Activated naive CD4-positive, alpha-beta T cell treated with anti-CD3 and anti-CD28 coated beads for 36 hours (primary cell): Measurements from ENCODE around the gene USP21. TPM values are rescaled to one million over a fixed set of nuclear protein-coding genes. Genes with fewer than 3 reads are reported as not detected.

ENCODE experiments used
- CTCF ChIA-PET: fragments of 350-600 bp; sonication (Branson Sonifier 250); formaldehyde crosslinking; loops from one replicate; lab custom pipeline; 2021; ENCODE audit warnings: antibody characterized with exemption; lab: Charles Lee
- DNase-seq: peaks from one replicate; pipeline ENCODE4 v3.0.0-alpha.2; 2020
- H3K27ac Mint-ChIP-seq: one replicate; pipeline ENCODE4 v1.8.0; 2021; ENCODE audit warnings: mild to moderate bottlenecking, mixed read lengths
- H3K27me3 Mint-ChIP-seq: one replicate; pipeline ENCODE4 v1.8.0; 2021; ENCODE audit warnings: low read depth, mixed read lengths
- H3K36me3 Mint-ChIP-seq: one replicate; pipeline ENCODE4 v1.8.0; 2021; ENCODE audit warnings: low read depth, mixed read lengths
- H3K4me1 Mint-ChIP-seq: one replicate; pipeline ENCODE4 v1.8.0; 2021; ENCODE audit warnings: low read depth, mixed read lengths
- H3K4me3 Mint-ChIP-seq: one replicate; pipeline ENCODE4 v1.8.0; 2021; ENCODE audit warnings: mild to moderate bottlenecking, moderate library complexity, mixed read lengths
- H3K9me3 Mint-ChIP-seq: one replicate; pipeline ENCODE4 v1.8.0; 2021; ENCODE audit warnings: mixed read lengths
- intact Hi-C: fragments of 100-400 bp; cut with micrococcal nuclease; formaldehyde crosslinking; loops from one replicate; pipeline ENCODE4 v1.15.1; 2023
- total RNA-seq, 2 experiments: library from RNA; stranded (reverse); gene quantifications; one replicate each; pipeline ENCODE4 v1.2.3, GENCODE V29; 2021

The USP21 gene
- total RNA-seq, 2 experiments from 2014 or later = 35.7 to 36.1 TPM

- H3K4me3 Mint-ChIP-seq = no peak overlapping the region
- H3K4me1 Mint-ChIP-seq = peaks cover 47% of the 10 kb centered on the region
- no peaks in the 10 kb centered on the region for H3K9me3 Mint-ChIP-seq
Measured at GRCh38 chr1:161196111-161196510, 36.8 kb downstream of the USP21 start.

GRCh38 chr1:161196521-161197451, 37.5 kb downstream of the USP21 start:
- no peak for DNase-seq
- Mint-ChIP-seq H3K4me3 (no peak overlapping the region), H3K9me3 (no peaks in the 10 kb centered on the region), H3K4me1 (peaks cover 54% of the 10 kb centered on the region), H3K36me3 (no peaks in the 10 kb centered on the region), H3K27me3 (no peaks in the 10 kb centered on the region), H3K27ac (no peak overlapping the region)
- CTCF ChIA-PET = interaction anchor here (0.8 kb wide), 1 partner anchor 8 kb away, joined by 3 read pairs; no protein-coding TSS in a partner anchor
- intact Hi-C loops = no loop called here

More at GRCh38 chr1:161196111-161196510, 36.8 kb downstream of the USP21 start:
- H3K36me3 Mint-ChIP-seq = no peaks in the 10 kb centered on the region
- intact Hi-C loops = no loop called here
- CTCF ChIA-PET = interaction anchor here (1.1 kb wide), 1 partner anchor 53 kb away, joined by 4 read pairs; no protein-coding TSS in a partner anchor
- no peaks in the 10 kb centered on the region for H3K27me3 Mint-ChIP-seq
- no peak for DNase-seq
- no peak overlapping the region for H3K27ac Mint-ChIP-seq

GRCh38 chr1:161197560-161198193, 38.4 kb downstream of the USP21 start:
- Mint-ChIP-seq H3K27ac (no peak overlapping the region), H3K4me3 (no peak overlapping the region), H3K9me3 (no peaks in the 10 kb centered on the region), H3K27me3 (no peaks in the 10 kb centered on the region), H3K4me1 (peaks cover 55% of the 10 kb centered on the region), H3K36me3 (peaks cover 1% of the 10 kb centered on the region)
- DNase-seq = no peak
- intact Hi-C loops = no loop called here
- CTCF ChIA-PET = interaction anchor here (0.8 kb wide), 1 partner anchor 9 kb away, joined by 3 read pairs; no protein-coding TSS in a partner anchor

- no peak for DNase-seq
- Mint-ChIP-seq H3K27ac (peak overlapping the region; percentile 40), H3K36me3 (peaks cover 2% of the 10 kb centered on the region), H3K4me3 (no peak overlapping the region), H3K9me3 (no peaks in the 10 kb centered on the region), H3K27me3 (no peaks in the 10 kb centered on the region), H3K4me1 (peaks cover 56% of the 10 kb centered on the region)
- intact Hi-C loops = no loop called here
- CTCF ChIA-PET = interaction anchor here (0.6 to 1.6 kb wide), 5 partner anchors 11 to 183 kb away, joined by 3 to 4 read pairs (median 3); partner anchors contain the start of gene TOMM40L
Measured at GRCh38 chr1:161198194-161198896, 39.0 kb downstream of the USP21 start.

GRCh38 chr1:161198897-161199431, 39.7 kb downstream of the USP21 start, which contains the start of gene ADAMTS4:
ADAMTS4 (minus strand) TSS chr1:161199054; CDS start chr1:161198627, 427 bp downstream.
- Mint-ChIP-seq H3K36me3 (peaks cover 9% of the 10 kb centered on the region), H3K27ac (peak within 1 kb of the TSS; percentile 89), H3K27me3 (no peaks in the 10 kb centered on the region), H3K4me3 (peak within 1 kb of the TSS; percentile 65), H3K9me3 (no peaks in the 10 kb centered on the region), H3K4me1 (peaks cover 63% of the 10 kb centered on the region)
- intact Hi-C loops = no loop called here
- no peak for DNase-seq
- CTCF ChIA-PET = interaction anchor here (0.6 to 1.6 kb wide), 7 partner anchors 10 to 183 kb away, joined by 3 to 4 read pairs (median 3); partner anchors contain the start of genes APOA2 and TOMM40L

- H3K27ac Mint-ChIP-seq = peak overlapping the region; percentile 89
- CTCF ChIA-PET = interaction anchor here (1.0 to 1.6 kb wide), 5 partner anchors 9 to 91 kb away, joined by 3 to 4 read pairs (median 3); partner anchors contain the start of gene APOA2
- intact Hi-C loops = no loop called here
- no peaks in the 10 kb centered on the region for H3K27me3 Mint-ChIP-seq
- DNase-seq = no peak
- peak overlapping the region; percentile 65 for H3K4me3 Mint-ChIP-seq
- peaks cover 67% of the 10 kb centered on the region for H3K4me1 Mint-ChIP-seq
- peaks cover 15% of the 10 kb centered on the region for H3K36me3 Mint-ChIP-seq
- H3K9me3 Mint-ChIP-seq = no peaks in the 10 kb centered on the region
Measured at GRCh38 chr1:161199506-161200139, 40.3 kb downstream of the USP21 start.

GRCh38 chr1:161200421-161200991, 41.2 kb downstream of the USP21 start:
- CTCF ChIA-PET = interaction anchor here (1.1 to 13.3 kb wide), 5 partner anchors 8 to 105 kb away, joined by 3 to 196 read pairs (median 12); partner anchors contain the start of genes APOA2, PPOX and TOMM40L
- Mint-ChIP-seq H3K9me3 (no peaks in the 10 kb centered on the region), H3K4me1 (peaks cover 67% of the 10 kb centered on the region), H3K27ac (peak overlapping the region; percentile 89), H3K27me3 (no peaks in the 10 kb centered on the region), H3K4me3 (peak overlapping the region; percentile 65), H3K36me3 (peaks cover 20% of the 10 kb centered on the region)
- peak; percentile 67 for DNase-seq
- intact Hi-C loops = no loop called here

GRCh38 chr1:161200992-161201835, 41.9 kb downstream of the USP21 start:
- Mint-ChIP-seq H3K27me3 (no peaks in the 10 kb centered on the region), H3K4me1 (peaks cover 67% of the 10 kb centered on the region), H3K4me3 (peak overlapping the region; percentile 92), H3K36me3 (peaks cover 25% of the 10 kb centered on the region), H3K27ac (peak overlapping the region; percentile 89), H3K9me3 (no peaks in the 10 kb centered on the region)
- DNase-seq = peak; percentile 26
- CTCF ChIA-PET = interaction anchor here (0.6 to 13.3 kb wide), 8 partner anchors 9 to 181 kb away, joined by 3 to 196 read pairs (median 8); partner anchors contain the start of genes APOA2, PPOX and TOMM40L
- intact Hi-C loops = no loop called here

GRCh38 chr1:161201836-161202712, 42.8 kb downstream of the USP21 start, which contains the start of gene NDUFS2:
NDUFS2 (plus strand) TSS chr1:161202367; CDS start chr1:161202386, 19 bp downstream.
- peak; percentile 99 for DNase-seq
- Mint-ChIP-seq H3K4me3 (peak within 1 kb of the TSS; percentile 92), H3K27me3 (no peaks in the 10 kb centered on the region), H3K9me3 (no peaks in the 10 kb centered on the region), H3K36me3 (peaks cover 30% of the 10 kb centered on the region), H3K27ac (peak within 1 kb of the TSS; percentile 89), H3K4me1 (peaks cover 75% of the 10 kb centered on the region)
- intact Hi-C loops = loop anchor here (1.0 to 2.0 kb wide), 6 partner anchors 17 to 157 kb away; partner anchors contain the start of genes DEDD, PPOX, USF1 and USP21
- CTCF ChIA-PET = interaction anchor here (0.6 to 13.3 kb wide), 11 partner anchors 9 to 394 kb away, joined by 3 to 196 read pairs (median 5); partner anchors contain the start of genes APOA2, PPOX, TOMM40L and UFC1
